Astrocyte (in vitro differentiated cells and primary cell): ENCODE results near the gene CMIP.

Experiments
- EZH2 ChIP-seq: IDR thresholded peaks from 2 replicates; pipeline ENCODE4 v1.6.1; 2012; ENCODE audit warnings: mild to moderate bottlenecking, low read length, inconsistent platforms; ENCODE audit not compliant: insufficient read depth
- TF ChIP-seq, protein P1 (sequence below): IDR thresholded peaks from 2 replicates; pipeline ENCODE4 v1.5.1; 2011; ENCODE audit warnings: low read depth, mild to moderate bottlenecking, inconsistent platforms, low read length, moderate library complexity; ENCODE audit not compliant: insufficient read depth

DNA sequence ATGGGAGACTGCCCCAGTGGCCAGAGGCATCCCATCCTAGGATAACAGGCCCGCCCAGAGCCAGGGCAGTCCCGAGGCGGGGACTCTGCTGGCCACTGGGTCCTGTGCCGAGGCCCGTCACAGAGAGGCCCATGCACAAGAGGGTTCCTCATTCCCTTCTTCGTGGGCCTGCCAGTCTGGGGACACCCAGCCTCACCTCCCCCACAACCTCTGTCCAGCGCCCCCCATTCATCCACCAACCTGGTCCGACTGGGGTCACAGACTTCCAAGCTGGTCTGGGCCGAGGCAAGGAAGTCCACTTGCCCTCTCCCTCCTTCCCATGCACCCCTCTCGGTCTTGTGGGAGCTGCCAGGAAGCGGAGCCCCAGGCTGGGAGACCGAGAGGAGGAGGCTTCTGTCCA, 240.3 kb downstream of the CMIP start:
- TF ChIP-seq, protein P1, sequence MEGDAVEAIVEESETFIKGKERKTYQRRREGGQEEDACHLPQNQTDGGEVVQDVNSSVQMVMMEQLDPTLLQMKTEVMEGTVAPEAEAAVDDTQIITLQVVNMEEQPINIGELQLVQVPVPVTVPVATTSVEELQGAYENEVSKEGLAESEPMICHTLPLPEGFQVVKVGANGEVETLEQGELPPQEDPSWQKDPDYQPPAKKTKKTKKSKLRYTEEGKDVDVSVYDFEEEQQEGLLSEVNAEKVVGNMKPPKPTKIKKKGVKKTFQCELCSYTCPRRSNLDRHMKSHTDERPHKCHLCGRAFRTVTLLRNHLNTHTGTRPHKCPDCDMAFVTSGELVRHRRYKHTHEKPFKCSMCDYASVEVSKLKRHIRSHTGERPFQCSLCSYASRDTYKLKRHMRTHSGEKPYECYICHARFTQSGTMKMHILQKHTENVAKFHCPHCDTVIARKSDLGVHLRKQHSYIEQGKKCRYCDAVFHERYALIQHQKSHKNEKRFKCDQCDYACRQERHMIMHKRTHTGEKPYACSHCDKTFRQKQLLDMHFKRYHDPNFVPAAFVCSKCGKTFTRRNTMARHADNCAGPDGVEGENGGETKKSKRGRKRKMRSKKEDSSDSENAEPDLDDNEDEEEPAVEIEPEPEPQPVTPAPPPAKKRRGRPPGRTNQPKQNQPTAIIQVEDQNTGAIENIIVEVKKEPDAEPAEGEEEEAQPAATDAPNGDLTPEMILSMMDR: no peak
- no peak for TF ChIP-seq EZH2
